Endometrial microvascular endothelial cells (primary cell): ENCODE data around the gene POPDC3. TPM values are rescaled to one million over a fixed set of nuclear protein-coding genes. Genes with fewer than 3 reads are reported as not detected.
"Not testable (repeated sequence)": the region's sequence is repeated elsewhere in the genome, so short reads cannot be mapped to it uniquely, and the experiment has no call there.

Experiments
- in situ Hi-C: cut with HindIII; loops from 2 replicates; pipeline ENCODE4 v1.10.0; 2017; ENCODE audit warnings: low sequenced_read_pairs, low pct_unique_long_range_greater_than_20kb; ENCODE audit errors: inconsistent ontology term
- total RNA-seq: library from RNA; depleted of rRNA; stranded (reverse); fragments of >200 nt; gene quantifications from one replicate; pipeline ENCODE4 v1.2.3, GENCODE V29; 2015; ENCODE audit errors: inconsistent ontology term

POPDC3 gene
- total RNA-seq, 1 donor from 2014 or later = 0.09 TPM

GRCh38 chr6:105200133-105200730 is 20.4 kb upstream of the POPDC3 start:
- in situ Hi-C loops = no loop called here

- in situ Hi-C loops = no loop called here
These were observed 19.9 kb upstream of the POPDC3 start for GRCh38 chr6:105199711-105200110.

- in situ Hi-C loops = no loop called here
These were observed 16.3 kb upstream of the POPDC3 start for GRCh38 chr6:105196076-105196475.

DNA sequence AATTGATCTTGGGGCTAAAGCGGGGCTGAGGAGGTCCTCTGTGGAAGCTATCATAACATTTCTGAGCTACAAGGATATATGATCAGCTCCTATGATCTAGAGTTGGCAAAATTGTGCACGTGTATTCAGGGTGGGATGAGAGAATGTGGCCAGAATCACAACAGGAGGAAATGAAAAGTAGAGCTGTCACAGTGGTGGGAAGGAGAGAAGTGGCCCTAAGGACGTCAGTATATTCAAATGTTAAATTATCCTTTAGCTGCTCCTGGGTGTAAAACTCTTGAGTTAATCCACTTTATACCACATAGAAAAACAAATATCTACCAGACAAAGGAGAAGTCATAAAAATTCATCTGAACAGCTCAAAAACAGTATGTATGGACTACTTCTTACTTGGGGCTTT is 14.8 kb upstream of the POPDC3 start:
- in situ Hi-C loops = no loop called here

DNA sequence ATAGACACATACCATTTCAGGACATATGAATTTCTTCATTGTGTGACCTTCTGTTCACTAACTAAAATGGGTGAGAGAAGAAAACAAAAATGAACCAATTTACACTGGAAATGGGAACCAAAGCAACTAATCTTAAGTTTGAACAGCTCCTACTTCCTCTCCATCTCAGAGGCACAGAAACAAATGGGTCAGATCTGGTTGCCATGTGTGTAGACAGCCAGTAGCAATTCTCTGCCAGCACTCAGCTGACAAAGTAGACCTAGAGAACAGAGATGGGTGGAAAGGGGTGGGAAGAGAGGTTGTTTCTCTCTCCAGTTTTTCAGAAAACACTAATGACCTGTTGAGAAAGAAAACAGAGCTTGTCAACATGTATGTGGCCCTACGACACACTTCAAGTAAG is 14.3 kb upstream of the POPDC3 start:
- in situ Hi-C loops = no loop called here

DNA sequence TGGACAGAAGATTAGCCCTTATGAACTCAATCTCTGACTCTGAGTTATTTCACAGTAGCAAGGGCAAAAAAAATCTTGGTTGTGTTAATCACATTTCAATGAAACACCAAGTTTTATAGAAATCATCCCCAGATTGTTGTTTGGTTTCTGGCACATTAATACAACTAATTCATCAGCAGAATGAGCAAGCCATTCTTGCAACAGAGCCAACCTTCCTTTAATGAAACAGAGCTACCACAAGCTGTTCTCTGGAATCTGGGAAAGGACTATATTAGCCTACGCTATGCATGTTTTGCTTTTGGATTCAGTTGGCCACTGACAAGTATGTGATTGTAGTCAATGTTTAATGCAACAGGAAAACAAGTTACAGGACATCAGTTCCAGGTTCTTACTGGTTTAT is 13.8 kb upstream of the POPDC3 start:
- in situ Hi-C loops = no loop called here

GRCh38 chr6:105192707-105193465 is 13.1 kb upstream of the POPDC3 start:
- in situ Hi-C loops = no loop called here

GRCh38 chr6:105191351-105191750 is 11.5 kb upstream of the POPDC3 start:
- in situ Hi-C loops = no loop called here

GRCh38 chr6:105189026-105189820 is 9.4 kb upstream of the POPDC3 start:
- in situ Hi-C loops = no loop called here

DNA sequence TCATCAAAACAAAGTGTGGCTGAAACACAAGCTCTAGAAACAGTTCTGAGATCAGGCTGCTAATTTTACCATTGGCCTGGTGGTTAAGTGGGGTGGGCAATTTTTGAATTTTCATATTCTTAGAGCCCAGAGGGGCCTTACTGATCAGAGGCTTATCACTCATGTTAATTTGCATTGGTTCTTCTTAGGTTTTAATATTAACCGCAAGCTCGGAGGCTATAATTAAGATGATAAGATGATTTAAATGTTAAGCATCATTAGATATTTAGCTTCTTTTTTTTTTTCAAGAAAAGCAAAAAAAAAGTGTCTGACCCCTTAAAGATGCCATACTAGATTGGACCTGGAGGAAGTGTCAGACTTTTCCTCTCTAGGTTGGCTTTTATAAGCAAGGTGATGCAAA is 8.4 kb upstream of the POPDC3 start:
- in situ Hi-C loops = no loop called here

DNA sequence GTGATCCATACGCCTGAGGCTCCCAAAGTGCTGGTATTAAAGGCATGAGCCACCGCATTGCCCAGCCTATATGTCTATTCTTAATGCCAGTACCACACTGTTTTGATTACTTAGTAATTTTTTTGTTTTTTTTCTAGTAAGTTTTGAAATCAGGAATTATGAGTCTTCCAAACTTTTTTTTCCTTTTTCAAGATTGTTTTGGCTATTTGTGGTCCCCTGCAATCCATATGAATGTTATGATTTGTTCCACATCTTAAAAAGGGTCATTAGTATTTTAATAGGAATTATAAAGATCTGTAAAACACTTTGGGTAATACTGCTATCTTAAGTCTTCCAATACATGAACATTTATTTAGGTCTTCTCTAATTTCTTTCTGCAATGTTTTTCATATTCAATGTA is 6.8 kb upstream of the POPDC3 start:
- in situ Hi-C loops = no loop called here

- in situ Hi-C loops = no loop called here
These were observed 5.1 kb upstream of the POPDC3 start for GRCh38 chr6:105184921-105185320.

GRCh38 chr6:105181981-105182515 is 2.2 kb upstream of the POPDC3 start:
- in situ Hi-C loops = no loop called here

DNA sequence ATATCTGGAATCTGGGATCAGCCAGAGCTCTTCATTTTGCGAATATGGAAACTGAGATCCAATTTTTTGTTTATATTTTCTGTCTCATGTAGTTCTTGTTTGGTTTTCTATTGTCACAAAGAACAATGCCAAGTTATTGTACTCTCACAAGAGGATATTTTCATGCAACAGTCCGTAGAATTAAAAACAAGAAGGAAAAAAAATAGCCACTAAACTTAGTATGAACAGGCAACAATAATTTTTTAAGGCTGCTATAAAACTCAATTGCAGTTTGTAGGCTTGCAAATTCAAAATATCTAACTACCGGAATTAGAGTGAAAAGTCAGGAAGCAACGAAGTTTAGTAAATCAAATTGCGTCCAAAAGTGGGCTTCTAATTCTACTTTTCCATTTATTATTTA is 1.2 kb downstream of the POPDC3 start:
- in situ Hi-C loops = no loop called here

DNA sequence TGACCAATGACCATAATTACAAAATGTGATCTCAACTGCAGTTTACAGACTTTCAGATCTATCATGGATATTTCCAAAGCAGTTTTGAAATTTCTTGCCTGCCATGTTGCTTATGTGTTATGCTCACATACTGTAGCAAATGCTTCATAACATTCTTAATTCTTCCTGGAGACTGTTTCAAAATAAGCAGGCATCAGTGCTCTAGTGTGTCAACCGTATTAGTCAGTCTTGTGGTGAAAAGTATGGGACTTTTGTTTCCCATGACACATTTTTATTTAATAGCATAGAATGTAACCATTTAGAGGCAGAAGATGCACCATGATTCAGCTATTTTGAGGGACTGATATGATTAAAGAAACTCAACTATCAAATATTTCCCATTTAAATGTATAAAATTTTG is 1.7 kb downstream of the POPDC3 start:
- in situ Hi-C loops = no loop called here

- in situ Hi-C loops = no loop called here
These were observed 2.3 kb downstream of the POPDC3 start for GRCh38 chr6:105177556-105177955.

- in situ Hi-C loops = no loop called here
These were observed 5.3 kb downstream of the POPDC3 start for GRCh38 chr6:105174512-105174911.

DNA sequence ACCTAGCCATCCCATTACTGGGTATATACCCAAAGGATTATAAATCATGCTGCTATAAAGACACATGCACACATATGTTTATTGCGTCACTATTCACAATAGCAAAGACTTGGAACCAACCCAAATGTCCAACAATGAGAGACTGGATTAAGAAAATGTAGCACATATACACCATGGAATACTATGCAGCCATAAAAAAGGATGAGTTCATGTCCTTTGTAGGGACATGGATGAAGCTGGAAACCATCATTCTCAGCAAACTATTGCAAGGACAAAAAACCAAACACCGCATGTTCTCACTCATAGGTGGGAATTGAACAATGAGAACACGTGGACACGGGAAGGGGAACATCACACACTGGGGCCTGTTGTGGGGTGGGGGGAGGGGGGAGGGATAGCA is 7.3 kb downstream of the POPDC3 start:
- in situ Hi-C loops = not testable (repeated sequence)

DNA sequence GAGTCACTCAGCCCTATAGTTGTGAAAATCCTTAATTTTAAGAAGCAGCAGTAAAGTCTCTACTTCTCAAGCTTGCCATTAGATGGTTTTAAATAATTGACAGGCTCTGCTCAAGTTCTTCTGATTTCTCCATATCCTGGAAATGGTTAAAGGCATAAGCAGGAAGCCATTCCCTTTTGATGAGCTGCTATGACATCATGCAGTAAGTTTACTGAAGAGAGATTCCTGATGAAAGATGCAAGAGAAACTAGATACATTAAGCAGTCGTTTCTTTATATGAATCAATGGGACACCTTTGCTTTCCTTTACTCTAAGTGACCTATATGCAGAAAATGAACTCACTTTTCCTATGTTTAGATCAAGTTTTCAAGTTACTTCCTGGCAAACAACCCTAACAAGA is 9.8 kb downstream of the POPDC3 start:
- in situ Hi-C loops = no loop called here

GRCh38 chr6:105167914-105168313 is 11.9 kb downstream of the POPDC3 start:
- in situ Hi-C loops = no loop called here
